HepG2 (cell line): Measurements from ENCODE around the gene FNDC7. TPM values are rescaled to one million over a fixed set of nuclear protein-coding genes. Genes with fewer than 3 reads are reported as not detected.

Source experiments
- BCL3 ChIP-seq: sonication (generic); formaldehyde crosslinking; IDR thresholded peaks from 2 replicates; pipeline ENCODE4 v1.5.1; 2020; ENCODE audit warnings: mild to moderate bottlenecking, missing genetic modification reagents, moderate library complexity
- CAMTA2 ChIP-seq: sonication (generic); formaldehyde crosslinking; IDR thresholded peaks from 2 replicates; pipeline ENCODE4 v1.4.0; 2020; ENCODE audit warnings: mild to moderate bottlenecking, missing genetic modification reagents, borderline replicate concordance
- GRHL1 ChIP-seq: sonication (generic); formaldehyde crosslinking; conservative IDR thresholded peaks from 2 replicates; pipeline ENCODE4 v1.8.0; 2022; ENCODE audit warnings: missing genetic modification reagents
- IKZF1 ChIP-seq: fragments of 450-650 bp; IDR thresholded peaks from 2 replicates; pipeline ENCODE4 v1.7.1; 2016
- NR0B2 ChIP-seq: sonication (generic); formaldehyde crosslinking; IDR thresholded peaks from 2 replicates; pipeline ENCODE4 v1.4.0; 2020; ENCODE audit warnings: mild to moderate bottlenecking, missing genetic modification reagents
- PITX1 ChIP-seq: sonication (generic); formaldehyde crosslinking; IDR thresholded peaks from 2 replicates; pipeline ENCODE4 v1.5.1; 2020; ENCODE audit warnings: mild to moderate bottlenecking, missing genetic modification reagents
- PLSCR1 ChIP-seq: sonication (generic); formaldehyde crosslinking; IDR thresholded peaks from 2 replicates; pipeline ENCODE4 v1.5.0; 2020; ENCODE audit warnings: missing genetic modification reagents, mild to moderate bottlenecking, borderline replicate concordance
- RBAK ChIP-seq: sonication (generic); formaldehyde crosslinking; IDR thresholded peaks from 2 replicates; pipeline ENCODE4 v1.5.1; 2020; ENCODE audit warnings: mild to moderate bottlenecking, missing genetic modification reagents
- SMC3 ChIP-seq: IDR thresholded peaks from 2 replicates; pipeline ENCODE4 v1.6.1; 2011; ENCODE audit warnings: low read length, improper control_type of control experiment
- SOX13 ChIP-seq, 3 experiments: fragments of 450-650 bp in 1 of 3; sonication (generic) in 1 of 3; formaldehyde crosslinking in 1 of 3; IDR thresholded peaks in 2 of 3; conservative IDR thresholded peaks in 1 of 3; 2 replicates each; pipeline versions ENCODE4 v1.5.0 to v1.6.1; 2016 to 2020; ENCODE audit warnings: antibody characterized with exemption in 1 of 3, mild to moderate bottlenecking in 1 of 3, missing compliant biosample characterization in 1 of 3, missing genetic modification reagents in 1 of 3, moderate library complexity in 1 of 3
- SP5 ChIP-seq: IDR thresholded peaks from 2 replicates; pipeline ENCODE4 v1.6.1; 2016; ENCODE audit warnings: low read depth, borderline replicate concordance
- THAP9 ChIP-seq: sonication (generic); formaldehyde crosslinking; IDR thresholded peaks from 2 replicates; pipeline ENCODE4; 2020; ENCODE audit warnings: missing genetic modification reagents, mild to moderate bottlenecking, borderline replicate concordance
- ZBTB43 ChIP-seq: sonication (generic); formaldehyde crosslinking; conservative IDR thresholded peaks from 2 replicates; pipeline ENCODE4 v1.4.0; 2020; ENCODE audit warnings: missing genetic modification reagents
- ZFP36 ChIP-seq: fragments of 150-350 bp; IDR thresholded peaks from 2 replicates; pipeline ENCODE4 v1.6.1; 2018; ENCODE audit warnings: borderline replicate concordance, low read length, low read depth; ENCODE audit not compliant: partially characterized antibody
- ZNF101 ChIP-seq: sonication (generic); formaldehyde crosslinking; IDR thresholded peaks from 2 replicates; pipeline ENCODE4 v1.4.0; 2020; ENCODE audit warnings: mild to moderate bottlenecking, low read depth, missing genetic modification reagents, borderline replicate concordance
- ZNF180 ChIP-seq: sonication (generic); formaldehyde crosslinking; IDR thresholded peaks from 2 replicates; pipeline ENCODE4 v1.4.0; 2020; ENCODE audit warnings: low read depth, missing genetic modification reagents, borderline replicate concordance
- ZNF761 ChIP-seq: sonication (generic); formaldehyde crosslinking; conservative IDR thresholded peaks from 2 replicates; pipeline ENCODE4 v1.4.0; 2020; ENCODE audit warnings: mild to moderate bottlenecking, missing genetic modification reagents
- polyA plus RNA-seq, 8 experiments: library from polyadenylated mRNA; depleted of rRNA in 3 of 8; stranded (reverse) in 7 of 8; unstranded in 1 of 8; fragments of >200 nt; fragmentation: Illumina TruSeq in 4 of 8; extraction: Trizol in 4 of 8; gene quantifications; 2 replicates each; pipeline versions ENCODE4 v1.2.1 to v1.2.3, GENCODE V29; 2011 to 2016; ENCODE audit warnings: low read depth in 4 of 8, missing spikeins in 1 of 8, mixed read lengths in 1 of 8; ENCODE audit not compliant: insufficient read depth in 1 of 8
- total RNA-seq, 5 experiments: library from RNA; depleted of rRNA; stranded (reverse); fragments of >200 nt; fragmentation: Illumina TruSeq; extraction: Trizol; gene quantifications; 2 replicates each; pipeline ENCODE4 v1.2.3, GENCODE V29; 2016; ENCODE audit warnings: low read depth in 1 of 5
- TF ChIP-seq, protein P1 (sequence below): IDR thresholded peaks from 2 replicates; pipeline ENCODE4 v1.6.1; 2016; ENCODE audit warnings: low read depth, borderline replicate concordance

Gene FNDC7
- total and polyA plus RNA-seq, 2 of the 13 experiments (the other 11 are each of a cell fraction or from before 2014, with no cell fraction given): 0.03 TPM; not detected in 1

- no peak for TF ChIP-seq NR0B2 (CRISPR knock-in tag)
- TF ChIP-seq PITX1 (CRISPR knock-in tag): no peak
- TF ChIP-seq BCL3 (CRISPR knock-in tag): peak; percentile 63
- no peak for TF ChIP-seq GRHL1 (CRISPR knock-in tag)
- no peak for TF ChIP-seq RBAK (CRISPR knock-in tag)
- no peak for TF ChIP-seq ZNF101 (CRISPR knock-in tag)
- no peak; the same call in 1 of the 2 replicates for TF ChIP-seq SMC3
- TF ChIP-seq ZFP36: no peak
- TF ChIP-seq PLSCR1 (CRISPR knock-in tag): no peak
- TF ChIP-seq IKZF1: no peak
- peak; percentile 93 for TF ChIP-seq ZNF761 (CRISPR knock-in tag)
- TF ChIP-seq THAP9: peak; percentile 60; the same call in 1 of the 2 replicates
- peak; percentile 67; the same call in 1 of the 2 replicates for TF ChIP-seq ZNF180
- TF ChIP-seq SOX13 (IDR thresholded peaks at IDR 0.05): no peak
- peak in 1 of 2 experiments; percentile 36; a peak in 2 of 4 replicates for TF ChIP-seq SOX13 (CRISPR knock-in tag; conservative IDR thresholded peaks at IDR 0.05 in 1 of 2, IDR thresholded peaks at IDR 0.05 in 1 of 2)
- TF ChIP-seq CAMTA2: no peak
- TF ChIP-seq, protein P1, sequence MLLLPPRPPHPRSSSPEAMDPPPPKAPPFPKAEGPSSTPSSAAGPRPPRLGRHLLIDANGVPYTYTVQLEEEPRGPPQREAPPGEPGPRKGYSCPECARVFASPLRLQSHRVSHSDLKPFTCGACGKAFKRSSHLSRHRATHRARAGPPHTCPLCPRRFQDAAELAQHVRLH (CRISPR knock-in tag): no peak; the same call in 1 of the 2 replicates
- peak; percentile 72 for TF ChIP-seq ZBTB43 (CRISPR knock-in tag)
- peak; percentile 52; the same call in 1 of the 2 replicates for TF ChIP-seq SP5 (CRISPR knock-in tag)
Measured at GRCh38 chr1:108746382-108747170, 33.9 kb downstream of the FNDC7 start, which contains the start of gene STXBP3 (continued).
